ENCODE measurements around the gene CDC42SE2.

CDC42SE2 gene
- long read RNA-seq, transcript CDC42SE2-201 (6 exons, 3,591 nt): major isoform, 21 of 188 reads
- long read RNA-seq, transcript CDC42SE2-202 (5 exons, 3,485 nt): minor isoform, 5 of 188 reads
- long read RNA-seq, partial matches to known transcripts: 4 of 188 reads
- long read RNA-seq, other reads (novel, unspliced or antisense): 158 of 188 reads

DNA sequence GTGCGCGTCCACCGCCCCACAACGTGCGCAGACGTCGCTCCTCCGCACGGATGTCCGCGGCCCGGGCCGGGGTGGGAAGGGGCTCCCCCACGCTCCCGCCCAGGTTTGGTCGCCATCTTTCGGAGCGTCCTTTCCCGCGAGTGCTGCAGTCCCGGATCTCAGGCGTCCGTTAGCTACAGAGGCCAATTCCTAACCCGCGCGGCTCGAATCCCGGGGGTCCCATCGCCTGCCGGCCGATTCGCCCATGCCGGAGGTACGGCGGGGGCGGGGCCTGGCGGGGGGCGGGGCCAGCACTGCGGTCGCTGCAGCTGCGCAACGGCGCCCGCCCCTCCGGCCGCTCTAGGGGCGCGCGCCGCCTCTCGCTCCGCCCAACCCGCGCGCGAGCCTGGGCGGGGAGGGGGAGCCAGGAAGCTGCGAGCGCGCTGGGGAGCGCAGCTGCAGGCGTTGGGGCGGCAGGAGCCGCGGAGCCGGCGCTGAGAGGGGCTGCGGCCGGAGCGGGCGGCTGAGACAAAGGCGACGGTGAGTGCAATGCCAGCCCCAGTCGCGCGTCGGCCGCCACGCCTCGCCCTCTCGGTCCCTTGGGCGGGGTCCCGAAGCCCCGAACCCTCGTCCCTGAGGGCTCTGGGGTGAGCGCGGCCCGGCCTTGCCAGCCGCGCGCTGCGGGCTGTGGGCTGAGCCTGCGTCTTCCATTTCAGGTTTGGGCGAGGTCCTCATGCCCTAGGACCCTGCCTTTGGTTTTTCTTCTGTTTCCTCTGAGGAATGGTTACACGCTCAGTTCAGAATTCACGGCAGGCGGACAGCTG lies at the start of gene CDC42SE2:
TSS of gene CDC42SE2 (plus strand) at position 406 of the 803 bp plus-strand sequence. CDS start 95,441 bp downstream, outside the sequence.
- peak within 1 kb of the TSS; percentile 90 for H3K27ac ChIP-seq (replicated peaks)
- peak within 1 kb of the TSS; percentile 64 for H3K4me3 ChIP-seq (replicated peaks; ENCODE audit: insufficient read depth, low read length)
- peak; percentile 42 to 55 for DNase-seq (ENCODE audit: low read depth in 1 of 2, low spot score in 1 of 2)
- peak; percentile 73 for TF ChIP-seq POLR2AphosphoS5 (IDR thresholded peaks at IDR 0.05; ENCODE audit: low read depth)
- TF ChIP-seq, protein P1, sequence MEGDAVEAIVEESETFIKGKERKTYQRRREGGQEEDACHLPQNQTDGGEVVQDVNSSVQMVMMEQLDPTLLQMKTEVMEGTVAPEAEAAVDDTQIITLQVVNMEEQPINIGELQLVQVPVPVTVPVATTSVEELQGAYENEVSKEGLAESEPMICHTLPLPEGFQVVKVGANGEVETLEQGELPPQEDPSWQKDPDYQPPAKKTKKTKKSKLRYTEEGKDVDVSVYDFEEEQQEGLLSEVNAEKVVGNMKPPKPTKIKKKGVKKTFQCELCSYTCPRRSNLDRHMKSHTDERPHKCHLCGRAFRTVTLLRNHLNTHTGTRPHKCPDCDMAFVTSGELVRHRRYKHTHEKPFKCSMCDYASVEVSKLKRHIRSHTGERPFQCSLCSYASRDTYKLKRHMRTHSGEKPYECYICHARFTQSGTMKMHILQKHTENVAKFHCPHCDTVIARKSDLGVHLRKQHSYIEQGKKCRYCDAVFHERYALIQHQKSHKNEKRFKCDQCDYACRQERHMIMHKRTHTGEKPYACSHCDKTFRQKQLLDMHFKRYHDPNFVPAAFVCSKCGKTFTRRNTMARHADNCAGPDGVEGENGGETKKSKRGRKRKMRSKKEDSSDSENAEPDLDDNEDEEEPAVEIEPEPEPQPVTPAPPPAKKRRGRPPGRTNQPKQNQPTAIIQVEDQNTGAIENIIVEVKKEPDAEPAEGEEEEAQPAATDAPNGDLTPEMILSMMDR (IDR thresholded peaks at IDR 0.05; ENCODE audit: insufficient read depth, low read length): no peak
- TF ChIP-seq GABPA (IDR thresholded peaks at IDR 0.05; ENCODE audit: low read depth): no peak
- TF ChIP-seq REST (IDR thresholded peaks at IDR 0.05; ENCODE audit: insufficient replicate concordance, low read depth): no peak
- no peak for TF ChIP-seq SPI1 (IDR thresholded peaks at IDR 0.05; ENCODE audit: borderline replicate concordance, low read depth)
- H3K27me3 ChIP-seq (ENCODE audit: insufficient read depth, poor library complexity, severe bottlenecking): no peaks in the 10 kb centered on the region

DNA sequence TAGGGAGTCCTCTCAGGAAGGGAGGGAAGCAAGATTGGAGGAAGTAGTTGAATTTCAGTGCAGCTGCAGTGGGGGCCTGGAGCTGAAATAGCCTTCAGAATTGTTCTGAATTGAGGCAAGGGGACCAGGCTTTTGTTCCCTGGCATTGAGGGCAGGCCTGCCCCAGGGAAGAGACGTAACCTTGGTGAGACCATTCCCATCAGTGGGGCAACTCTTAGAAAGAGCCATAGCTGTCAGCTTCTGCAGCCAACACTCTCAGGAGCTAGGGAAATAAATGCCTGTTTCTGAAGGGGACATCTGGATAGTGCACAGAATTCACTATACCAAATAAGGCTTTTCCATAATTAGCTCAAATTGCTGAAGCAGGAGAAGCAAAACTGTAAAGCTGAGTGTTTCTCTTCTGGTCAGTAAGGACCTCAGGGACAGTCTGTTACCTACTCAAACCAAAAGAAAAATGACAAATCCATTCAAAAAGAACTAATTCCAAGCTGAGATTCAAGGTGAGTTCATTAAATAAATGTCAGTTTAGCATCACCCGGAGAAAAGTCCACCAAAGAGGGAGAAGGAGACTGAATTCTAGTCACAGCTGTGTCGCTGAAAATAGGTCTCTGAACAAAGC lies 49.1 kb upstream of the CDC42SE2 start:
- Histone ChIP-seq H3K4me3 (replicated peaks; ENCODE audit: insufficient read depth, low read length) (no peak overlapping the region), H3K27ac (replicated peaks) (no peak overlapping the region), H3K27me3 (ENCODE audit: insufficient read depth, poor library complexity, severe bottlenecking) (no peaks in the 10 kb centered on the region)
- no peak for DNase-seq (ENCODE audit: low read depth in 1 of 2, low spot score in 1 of 2)
- TF ChIP-seq GABPA (IDR thresholded peaks at IDR 0.05; ENCODE audit: low read depth) (no peak), REST (IDR thresholded peaks at IDR 0.05; ENCODE audit: insufficient replicate concordance, low read depth) (no peak), SPI1 (IDR thresholded peaks at IDR 0.05; ENCODE audit: borderline replicate concordance, low read depth) (no peak), POLR2AphosphoS5 (IDR thresholded peaks at IDR 0.05; ENCODE audit: low read depth) (no peak)
- TF ChIP-seq, protein P1 (IDR thresholded peaks at IDR 0.05; ENCODE audit: insufficient read depth, low read length): no peak

DNA sequence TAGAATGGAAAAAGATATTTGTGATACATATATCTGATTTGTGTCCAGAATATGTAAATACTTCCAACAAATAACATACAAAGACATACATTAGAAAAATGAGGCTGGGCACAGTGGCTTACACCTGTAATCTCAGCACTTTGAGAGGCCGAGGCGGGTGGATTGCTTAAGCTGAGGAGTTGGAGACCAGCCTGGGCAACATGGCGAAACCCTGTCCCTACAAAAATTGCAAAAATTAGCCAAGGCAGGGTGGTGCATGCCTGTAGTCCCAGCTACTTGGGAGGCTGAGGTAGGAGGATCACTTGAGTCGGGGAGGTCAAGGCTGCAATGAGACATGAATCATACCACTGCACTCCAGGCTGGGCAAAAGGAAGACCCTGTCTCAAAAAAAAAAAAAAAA lies 46.1 kb upstream of the CDC42SE2 start:
- Histone ChIP-seq H3K27ac (replicated peaks) (no peak overlapping the region), H3K4me3 (replicated peaks; ENCODE audit: insufficient read depth, low read length) (no peak overlapping the region), H3K27me3 (ENCODE audit: insufficient read depth, poor library complexity, severe bottlenecking) (no peaks in the 10 kb centered on the region)
- DNase-seq (ENCODE audit: low read depth in 1 of 2, low spot score in 1 of 2): no peak
- TF ChIP-seq REST (IDR thresholded peaks at IDR 0.05; ENCODE audit: insufficient replicate concordance, low read depth): no peak
- TF ChIP-seq GABPA (IDR thresholded peaks at IDR 0.05; ENCODE audit: low read depth): no peak
- no peak for TF ChIP-seq SPI1 (IDR thresholded peaks at IDR 0.05; ENCODE audit: borderline replicate concordance, low read depth)
